Stimulated activated CD8-positive, alpha-beta memory T cell treated with anti-CD3 and anti-CD28 coated beads, Interleukin-4, amount 100 ng/mL, for 24 hours (primary cell): ENCODE measurements around the gene RHBG.
"Not testable (repeated sequence)": the region's sequence is repeated elsewhere in the genome, so short reads cannot be mapped to it uniquely, and the experiment has no call there.

Source experiments
- DNase-seq: peaks from one replicate; pipeline ENCODE4 v3.0.0-alpha.2; 2020; ENCODE audit warnings: low read depth

RHBG gene

GRCh38 chr1:156368889-156369684 lies at the start of gene RHBG:
Gene RHBG (plus strand): TSS chr1:156369211. CDS start chr1:156369250, 39 bp downstream.
- DNase-seq = no peak

- DNase-seq = no peak
These were observed 49.3 kb upstream of the RHBG start for GRCh38 chr1:156319664-156320063.

GRCh38 chr1:156320560-156320959 lies 48.5 kb upstream of the RHBG start:
- DNase-seq = no peak

GRCh38 chr1:156323179-156323578 lies 45.8 kb upstream of the RHBG start:
- not testable (repeated sequence) for DNase-seq

GRCh38 chr1:156336242-156336641 lies 32.8 kb upstream of the RHBG start:
- DNase-seq = no peak

GRCh38 chr1:156337052-156337887 lies 31.7 kb upstream of the RHBG start:
- DNase-seq = no peak

- DNase-seq = no peak
These were observed 31.2 kb upstream of the RHBG start for GRCh38 chr1:156337888-156338179.

GRCh38 chr1:156338180-156338976 lies 30.6 kb upstream of the RHBG start, which contains the start of the genes CCT3 and TSACC:
Gene CCT3 (minus strand): TSS chr1:156338292. CDS start chr1:156338184, 108 bp downstream.
Gene TSACC (plus strand): TSS chr1:156338526. CDS start chr1:156339758, 1,232 bp downstream.
- peak; percentile 99 for DNase-seq

- no peak for DNase-seq
These were observed 26.6 kb upstream of the RHBG start for GRCh38 chr1:156342166-156342955.

- DNase-seq = no peak
These were observed 24.6 kb upstream of the RHBG start for GRCh38 chr1:156344409-156344808.

- not testable (repeated sequence) for DNase-seq
These were observed 23.0 kb upstream of the RHBG start for GRCh38 chr1:156346035-156346434.

- no peak for DNase-seq
These were observed 22.4 kb upstream of the RHBG start for GRCh38 chr1:156346636-156347035.

- no peak for DNase-seq
These were observed 21.7 kb upstream of the RHBG start for GRCh38 chr1:156347331-156347730.

- DNase-seq = not testable (repeated sequence)
These were observed 16.5 kb upstream of the RHBG start for GRCh38 chr1:156352481-156352880.

- no peak for DNase-seq
These were observed 12.6 kb upstream of the RHBG start for GRCh38 chr1:156356262-156356874.

GRCh38 chr1:156356875-156357534 lies 12.0 kb upstream of the RHBG start:
- peak; percentile 44 for DNase-seq

- DNase-seq = no peak
These were observed 11.0 kb upstream of the RHBG start for GRCh38 chr1:156357977-156358376.

- DNase-seq = no peak
These were observed 10.4 kb upstream of the RHBG start for GRCh38 chr1:156358641-156359040.

- DNase-seq = no peak
These were observed 9.8 kb upstream of the RHBG start for GRCh38 chr1:156359249-156359648.

GRCh38 chr1:156359973-156360372 lies 9.0 kb upstream of the RHBG start:
- no peak for DNase-seq
